H9 (cell line): ENCODE measurements around the gene TACR2. TPM values are rescaled to one million over a fixed set of nuclear protein-coding genes. Genes with fewer than 3 reads are reported as not detected.

ENCODE experiments used
- DNase-seq: peaks from one replicate; pipeline ENCODE4 v3.0.0-alpha.2; 2017
- H2AFZ ChIP-seq: one replicate; pipeline ENCODE4 v1.6.1; 2013; ENCODE audit warnings: mild to moderate bottlenecking, low read length, control low read depth, moderate library complexity
- H2AK5ac ChIP-seq: 2 replicates; pipeline ENCODE4 v1.6.1; 2013; ENCODE audit warnings: low read length, control low read depth, mixed read lengths; ENCODE audit not compliant: insufficient read length
- H2BK120ac ChIP-seq: one replicate; pipeline ENCODE4 v1.6.1; 2013; ENCODE audit warnings: low read depth, mild to moderate bottlenecking, low read length, control low read depth, inconsistent platforms; ENCODE audit not compliant: poor library complexity, severe bottlenecking
- H2BK12ac ChIP-seq: 2 replicates; pipeline ENCODE4 v1.6.1; 2013; ENCODE audit warnings: low read length, control low read depth, mixed read lengths, low read depth; ENCODE audit not compliant: insufficient read length
- H2BK15ac ChIP-seq: 2 replicates; pipeline ENCODE4 v1.6.1; 2013; ENCODE audit warnings: low read depth, low read length, control low read depth
- H2BK20ac ChIP-seq: one replicate; pipeline ENCODE4 v1.6.1; 2013; ENCODE audit warnings: low read depth, mild to moderate bottlenecking, low read length, control low read depth, inconsistent platforms; ENCODE audit not compliant: poor library complexity, severe bottlenecking
- H2BK5ac ChIP-seq: 2 replicates; pipeline ENCODE4 v1.6.1; 2013; ENCODE audit warnings: low read length, control low read depth, mixed read lengths; ENCODE audit not compliant: insufficient read length
- H3K14ac ChIP-seq: 2 replicates; pipeline ENCODE4 v1.6.1; 2013; ENCODE audit warnings: low read length, control low read depth; ENCODE audit not compliant: insufficient read depth
- H3K18ac ChIP-seq: 2 replicates; pipeline ENCODE4 v1.6.1; 2013; ENCODE audit warnings: low read depth, mild to moderate bottlenecking, mixed read lengths, low read length, control low read depth; ENCODE audit not compliant: insufficient read length
- H3K23ac ChIP-seq: 2 replicates; pipeline ENCODE4 v1.6.1; 2013; ENCODE audit warnings: low read length, control low read depth, mixed read lengths, low read depth; ENCODE audit not compliant: insufficient read length
- H3K23me2 ChIP-seq: 2 replicates; pipeline ENCODE4 v1.6.1; 2013; ENCODE audit warnings: low read depth, mild to moderate bottlenecking, mixed read lengths, low read length, control low read depth; ENCODE audit not compliant: insufficient read length, poor library complexity, severe bottlenecking
- H3K27ac ChIP-seq: 2 replicates; pipeline ENCODE4 v1.5.1; 2013; ENCODE audit warnings: low read length, control low read depth, mixed read lengths, low read depth; ENCODE audit not compliant: insufficient read length
- H3K27me3 ChIP-seq: 2 replicates; pipeline ENCODE4 v1.6.1; 2013; ENCODE audit warnings: low read length, control low read depth, inconsistent platforms; ENCODE audit not compliant: insufficient read depth
- H3K4ac ChIP-seq: 2 replicates; pipeline ENCODE4 v1.6.1; 2013; ENCODE audit warnings: low read depth, mild to moderate bottlenecking, control low read depth, inconsistent platforms, low read length, moderate library complexity
- H3K4me1 ChIP-seq: 2 replicates; pipeline ENCODE4 v1.6.1; 2013; ENCODE audit warnings: low read length, control low read depth, inconsistent platforms; ENCODE audit not compliant: insufficient read depth
- H3K4me2 ChIP-seq: 2 replicates; pipeline ENCODE4 v1.6.1; 2013; ENCODE audit warnings: low read length, control low read depth, mixed read lengths; ENCODE audit not compliant: insufficient read length, insufficient read depth
- H3K56ac ChIP-seq: 2 replicates; pipeline ENCODE4 v1.6.1; 2013; ENCODE audit warnings: low read depth, mild to moderate bottlenecking, mixed read lengths, low read length, control low read depth; ENCODE audit not compliant: insufficient read length
- H3K79me1 ChIP-seq: 2 replicates; pipeline ENCODE4 v1.6.1; 2013; ENCODE audit warnings: low read depth, mild to moderate bottlenecking, moderate library complexity, low read length, control low read depth, inconsistent platforms; ENCODE audit not compliant: insufficient read depth, poor library complexity, severe bottlenecking
- H3K79me2 ChIP-seq: 2 replicates; pipeline ENCODE4 v1.6.1; 2013; ENCODE audit warnings: low read length, control low read depth, inconsistent platforms; ENCODE audit not compliant: insufficient read depth
- H3K9ac ChIP-seq: 2 replicates; pipeline ENCODE4 v1.6.1; 2013; ENCODE audit warnings: low read length, control low read depth, mixed read lengths; ENCODE audit not compliant: insufficient read length; ENCODE audit errors: extremely low read depth
- H3K9me3 ChIP-seq: one replicate; pipeline ENCODE4 v1.6.1; 2013; ENCODE audit warnings: low read depth, low read length, inconsistent platforms; ENCODE audit not compliant: control insufficient read depth
- H3T11ph ChIP-seq: one replicate; pipeline ENCODE4 v1.6.1; 2013; ENCODE audit warnings: mild to moderate bottlenecking, low read length, control low read depth, inconsistent platforms
- H4K20me1 ChIP-seq: one replicate; pipeline ENCODE4 v1.6.1; 2013; ENCODE audit not compliant: control insufficient read depth, insufficient read length, insufficient read depth
- H4K5ac ChIP-seq: 2 replicates; pipeline ENCODE4 v1.6.1; 2013; ENCODE audit warnings: low read depth, mild to moderate bottlenecking, mixed read lengths, low read length, control low read depth; ENCODE audit not compliant: insufficient read length
- H4K8ac ChIP-seq: replicated peaks from 2 replicates; pipeline ENCODE4 v1.6.1; 2013; ENCODE audit warnings: low read length, control low read depth, mixed read lengths, low read depth; ENCODE audit not compliant: insufficient read length
- H4K91ac ChIP-seq: 2 replicates; pipeline ENCODE4 v1.6.1; 2013; ENCODE audit warnings: low read depth, mild to moderate bottlenecking, moderate library complexity, mixed read lengths, low read length, control low read depth; ENCODE audit not compliant: insufficient read length
- H3K27ac Mint-ChIP-seq, 3 experiments: 2 replicates in 2 of 3; 3 replicates in 1 of 3; pipeline ENCODE4 v1.8.0; 2020 to 2021; ENCODE audit warnings: mixed read lengths in 3 of 3, mild to moderate bottlenecking in 1 of 3, moderate library complexity in 1 of 3
- H3K27me3 Mint-ChIP-seq: 2 replicates; pipeline ENCODE4 v1.8.0; 2021; ENCODE audit warnings: low read depth, mild to moderate bottlenecking, moderate library complexity, mixed read lengths
- H3K36me3 Mint-ChIP-seq, 3 experiments: 2 replicates in 2 of 3; 3 replicates in 1 of 3; pipeline ENCODE4 v1.8.0; 2020 to 2021; ENCODE audit warnings: low read depth in 3 of 3, mixed read lengths in 3 of 3; ENCODE audit not compliant: insufficient read depth in 1 of 3
- H3K4me1 Mint-ChIP-seq, 2 experiments: 2 replicates each; pipeline ENCODE4 v1.8.0; 2020; ENCODE audit warnings: mixed read lengths in 2 of 2
- H3K4me3 Mint-ChIP-seq, 2 experiments: 2 replicates in 1 of 2; 3 replicates in 1 of 2; pipeline ENCODE4 v1.8.0; 2020 to 2021; ENCODE audit warnings: mild to moderate bottlenecking in 2 of 2, mixed read lengths in 2 of 2, moderate library complexity in 1 of 2
- H3K9me3 Mint-ChIP-seq, 2 experiments: 2 replicates in 1 of 2; 3 replicates in 1 of 2; pipeline ENCODE4 v1.8.0; 2020; ENCODE audit warnings: mild to moderate bottlenecking in 2 of 2, mixed read lengths in 2 of 2, moderate library complexity in 1 of 2
- CTCF ChIP-seq: fragments of 200-600 bp; sonication (generic); conservative IDR thresholded peaks from 3 replicates; pipeline ENCODE4 v1.8.0; 2021; ENCODE audit warnings: antibody characterized with exemption, mild to moderate bottlenecking
- WGBS: extraction: QIAGEN DNeasy Blood & Tissue Kit; methylation state at CpG from one replicate; pipeline ENCODE4 v1.1.7; 2013; ENCODE audit warnings: missing lambda C conversion rate, low lambda C conversion rate, mixed read lengths; ENCODE audit not compliant: insufficient read length; ENCODE audit errors: extremely low coverage; 5-methylcytosine and 5-hydroxymethylcytosine counted together
- total RNA-seq: library from RNA; stranded (reverse); gene quantifications from 2 replicates; pipeline ENCODE4 v1.2.1, GENCODE V29; 2021

TACR2 gene
- total RNA-seq, 1 experiment from 2014 or later: not detected

DNA sequence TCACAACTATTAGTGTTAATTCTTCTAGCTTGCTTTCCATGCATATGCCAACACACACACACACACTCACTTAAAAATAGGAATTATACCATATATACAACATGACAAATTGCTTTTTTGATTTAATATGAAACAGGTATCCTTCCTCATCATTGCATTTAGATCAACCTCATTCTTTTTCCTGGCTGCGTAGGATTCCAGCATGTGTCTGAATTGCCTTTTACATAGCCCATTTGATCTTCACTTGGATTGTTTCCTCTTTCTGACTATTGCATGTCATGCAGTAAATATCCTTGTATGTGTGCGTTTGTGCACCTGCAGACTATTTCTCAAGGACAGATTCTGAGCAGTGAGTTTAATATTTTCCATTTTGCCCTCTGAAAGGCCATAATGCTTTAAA lies 28.2 kb downstream of the TACR2 start:
- Histone ChIP-seq H3T11ph (no peak overlapping the region), H3K4ac (no peak overlapping the region), H3K9ac (no peak overlapping the region), H3K4me2 (no peak overlapping the region), H3K4me1 (peaks cover 16% of the 10 kb centered on the region; the same call in 1 of the 2 replicates), H2BK12ac (no peak overlapping the region), H3K23ac (no peak overlapping the region), H2AK5ac (no peak overlapping the region), H4K8ac (no peak overlapping the region), H3K18ac (no peak overlapping the region), H4K91ac (no peak overlapping the region), H4K5ac (no peak overlapping the region), H3K79me1 (no peaks in the 10 kb centered on the region), H3K27ac (peak overlapping the region; percentile 24), H3K56ac (no peak overlapping the region), H3K9me3 (no peaks in the 10 kb centered on the region), H4K20me1 (no peaks in the 10 kb centered on the region), H3K79me2 (no peaks in the 10 kb centered on the region), H2AFZ (no peak overlapping the region), H2BK5ac (no peak overlapping the region), H2BK15ac (no peak overlapping the region), H2BK120ac (no peak overlapping the region), H3K23me2 (no peaks in the 10 kb centered on the region), H3K14ac (no peak overlapping the region), H2BK20ac (no peak overlapping the region), H3K27me3 (no peaks in the 10 kb centered on the region)
- Mint-ChIP-seq H3K4me1 (peaks cover 33 to 37% of the 10 kb centered on the region in 2 experiments), H3K4me3 (no peak overlapping the region), H3K36me3 (peaks cover 57 to 71% (median 58%) of the 10 kb centered on the region in 3 experiments), H3K27ac (peak overlapping the region in 1 of 3 experiments; percentile 93; a peak in 3 of 7 replicates), H3K9me3 (no peaks in the 10 kb centered on the region), H3K27me3 (no peaks in the 10 kb centered on the region)
- WGBS: no CpG with 5 or more reads among the region's 2 CpGs
- no peak for TF ChIP-seq CTCF
- no peak for DNase-seq
